CD4-positive, alpha-beta T cell treated with Interleukin-4 for 4 hours (primary cell): Measurements from ENCODE around the gene ERMP1.

Experiments
- DNase-seq: peaks from one replicate; pipeline ENCODE4 v3.0.0-alpha.2; 2020

ERMP1 gene

DNA sequence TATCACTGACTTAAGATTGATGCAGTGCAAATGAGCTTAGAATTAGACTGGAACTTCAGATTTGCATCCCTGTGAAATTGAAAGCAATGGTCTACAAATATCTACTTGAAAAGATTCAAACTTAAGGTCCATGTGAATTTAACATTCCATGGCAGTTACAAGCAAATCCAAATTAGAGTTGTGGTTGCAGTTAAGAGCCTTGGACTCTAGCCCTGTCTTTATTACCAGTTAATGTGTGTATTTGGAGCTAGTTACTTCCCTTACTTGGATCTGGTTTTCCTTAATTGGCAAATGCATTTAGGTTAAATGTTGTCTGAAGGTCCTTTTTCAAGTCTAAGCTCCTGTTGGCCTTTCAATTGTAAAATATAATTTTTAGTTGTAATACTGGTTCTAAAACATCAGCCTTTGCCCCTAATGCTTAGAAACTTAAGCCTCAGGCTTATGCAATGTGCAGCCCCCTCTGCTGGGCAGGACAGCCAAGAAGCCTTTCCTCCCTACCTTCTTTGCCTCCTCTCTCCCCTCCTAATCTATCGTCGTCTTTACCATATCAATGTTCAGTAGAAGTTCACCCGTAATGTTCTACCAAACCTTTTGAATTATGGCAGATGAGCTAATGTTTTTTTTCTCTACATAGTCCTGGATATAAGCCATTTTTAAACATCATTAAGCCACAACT, 59.5 kb downstream of the ERMP1 start:
- no peak for DNase-seq

DNA sequence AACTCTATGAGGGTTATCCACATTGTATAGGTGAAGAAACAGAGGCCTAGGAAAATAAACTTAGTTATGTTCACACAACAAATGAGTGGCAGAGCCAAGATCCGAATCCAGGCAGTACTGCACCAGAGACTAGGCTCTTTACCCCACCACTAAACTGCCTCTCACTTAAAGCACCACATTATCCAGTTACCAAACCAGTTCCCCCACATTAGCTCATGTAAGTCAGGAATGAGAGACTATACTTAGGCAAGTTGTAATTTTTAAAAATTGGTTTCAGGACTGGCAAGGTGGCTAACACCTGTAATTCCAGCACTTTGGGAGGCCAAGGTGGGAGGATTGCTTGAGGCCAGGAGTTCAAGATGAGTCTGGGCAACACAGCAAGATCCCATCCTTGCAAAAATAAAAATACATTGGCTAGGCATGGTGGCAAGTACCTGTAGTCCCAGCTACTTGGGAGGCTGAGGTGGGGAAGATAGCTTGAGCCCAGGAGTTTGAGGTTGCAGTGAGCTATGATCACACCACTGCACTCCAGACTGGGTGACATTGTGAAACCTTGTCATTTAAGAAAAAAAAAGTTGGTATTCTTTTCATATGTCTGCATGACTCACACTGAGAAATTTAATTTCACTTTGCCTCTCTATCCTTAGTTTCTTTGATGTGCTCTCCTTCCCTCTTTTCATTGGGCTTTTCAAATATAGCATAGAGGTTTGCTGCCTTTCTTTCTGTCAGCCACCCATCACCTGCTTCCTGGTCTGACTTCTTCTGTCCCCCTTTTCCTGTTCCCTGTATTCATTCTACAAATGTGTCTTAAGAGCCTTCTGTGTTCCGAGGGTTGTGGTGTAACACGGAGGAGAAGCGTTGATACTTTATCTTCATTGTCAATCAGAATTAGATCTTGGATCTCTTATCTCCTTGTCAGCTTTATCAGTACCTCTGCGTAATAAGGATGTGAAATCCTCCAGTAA, 64.7 kb downstream of the ERMP1 start:
- DNase-seq = no peak

DNA sequence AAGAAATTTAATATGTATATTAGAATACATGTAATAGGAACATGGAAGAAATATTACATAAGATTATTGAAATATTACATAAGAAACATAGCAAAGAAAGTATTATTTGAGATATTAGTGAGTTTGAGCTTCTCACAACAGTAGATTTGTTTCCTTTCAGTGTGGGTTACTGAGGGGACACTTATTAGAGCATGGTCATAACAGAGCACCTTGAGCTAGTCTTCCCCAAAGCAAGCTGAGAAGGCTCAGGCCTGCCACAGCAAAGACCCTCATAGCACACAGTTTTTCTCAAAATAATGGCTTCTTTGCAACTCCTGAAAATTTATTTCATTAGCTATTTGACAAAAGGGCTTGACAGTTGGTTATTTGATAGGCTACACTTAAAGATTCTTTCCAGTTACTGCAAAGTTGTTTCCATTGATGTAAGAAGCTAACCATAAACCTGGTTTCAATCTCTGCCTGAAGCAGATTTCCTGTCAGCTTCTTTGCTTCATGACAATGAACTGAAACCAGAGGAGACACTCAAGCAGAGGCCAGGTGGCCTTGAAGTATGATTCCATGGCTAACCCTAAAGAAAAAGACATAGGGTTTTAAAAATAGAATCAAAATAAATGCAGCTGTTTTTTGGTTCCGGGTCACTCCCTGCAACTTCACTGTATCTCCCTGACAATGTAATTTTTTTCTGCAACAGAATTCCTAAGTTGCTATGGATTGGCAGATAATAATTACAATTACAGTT, 68.6 kb downstream of the ERMP1 start:
- no peak for DNase-seq

DNA sequence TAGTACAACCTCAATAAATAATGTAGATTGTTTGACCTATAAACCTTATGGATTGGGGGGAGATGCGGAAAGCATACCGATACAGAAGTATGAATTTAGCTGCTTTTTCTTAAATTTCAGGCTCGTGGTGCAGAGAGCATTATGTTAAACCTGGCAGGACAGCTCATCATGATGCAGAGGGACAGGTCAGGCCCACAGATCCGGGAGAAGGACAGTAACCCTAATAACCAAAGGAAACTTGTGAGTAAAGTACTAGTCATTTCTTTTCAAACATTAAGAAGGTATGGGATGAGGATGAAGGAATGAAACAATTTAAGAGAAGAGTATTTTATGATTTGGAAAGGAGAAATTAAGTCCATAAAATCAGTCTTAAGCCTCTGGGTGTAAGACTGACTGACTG, 70.5 kb downstream of the ERMP1 start:
- no peak for DNase-seq

DNA sequence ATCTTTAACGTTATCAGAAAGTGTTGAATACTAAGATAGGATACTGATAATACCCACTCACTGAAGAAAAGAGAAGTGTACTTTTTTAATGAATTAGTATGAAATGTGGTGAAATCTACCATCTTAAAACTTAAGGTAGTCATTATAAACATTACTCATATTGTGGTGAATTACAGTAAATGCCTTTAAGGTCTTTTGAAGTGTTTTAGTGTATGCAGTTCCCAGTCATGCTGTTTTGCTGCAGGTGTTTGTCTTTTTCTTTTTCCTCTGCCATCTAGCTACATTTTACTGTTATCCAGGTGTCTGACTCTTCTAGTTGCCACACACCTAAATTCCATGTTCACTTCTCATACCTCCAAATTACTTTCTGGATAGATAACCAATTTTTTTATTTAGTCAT, 72.6 kb downstream of the ERMP1 start:
- no peak for DNase-seq

DNA sequence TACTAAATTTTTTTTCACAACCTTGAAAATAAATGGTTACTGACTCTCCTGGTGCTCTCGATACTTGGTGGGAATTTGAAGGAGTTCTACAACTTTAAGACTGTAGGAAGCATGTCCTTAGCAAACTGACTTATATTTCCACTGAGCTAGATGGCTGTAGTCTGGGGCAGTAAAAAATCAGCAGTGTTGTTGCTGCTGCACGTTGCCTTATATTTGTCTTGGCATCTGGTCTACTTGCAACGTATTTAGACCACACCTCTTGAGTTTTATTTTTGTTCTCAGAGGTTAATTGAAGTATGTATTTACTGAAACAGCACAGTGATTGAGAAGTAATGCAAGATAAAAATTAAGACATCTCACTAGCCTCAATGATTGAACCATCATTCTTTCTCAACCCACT, 76.3 kb downstream of the ERMP1 start:
- DNase-seq = no peak

DNA sequence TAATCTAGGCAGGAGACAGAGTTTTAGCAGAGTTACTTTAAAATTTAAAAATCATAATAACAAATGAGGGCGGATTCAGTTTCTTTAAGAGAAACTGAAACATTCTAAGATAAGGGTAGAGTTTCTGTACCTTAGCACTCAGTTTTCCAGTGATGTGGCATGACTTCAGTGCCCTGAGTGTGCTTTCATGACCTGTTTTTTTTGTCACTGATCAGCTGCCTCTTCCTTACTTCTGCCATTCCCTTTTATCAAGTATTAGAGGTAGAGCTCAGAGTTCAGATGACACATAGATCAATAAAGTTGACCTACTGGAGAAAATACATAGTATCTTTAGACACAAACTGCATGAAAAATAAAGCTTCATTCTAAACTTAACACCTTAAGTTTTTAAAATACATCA, 82.3 kb downstream of the ERMP1 start:
- no peak for DNase-seq

DNA sequence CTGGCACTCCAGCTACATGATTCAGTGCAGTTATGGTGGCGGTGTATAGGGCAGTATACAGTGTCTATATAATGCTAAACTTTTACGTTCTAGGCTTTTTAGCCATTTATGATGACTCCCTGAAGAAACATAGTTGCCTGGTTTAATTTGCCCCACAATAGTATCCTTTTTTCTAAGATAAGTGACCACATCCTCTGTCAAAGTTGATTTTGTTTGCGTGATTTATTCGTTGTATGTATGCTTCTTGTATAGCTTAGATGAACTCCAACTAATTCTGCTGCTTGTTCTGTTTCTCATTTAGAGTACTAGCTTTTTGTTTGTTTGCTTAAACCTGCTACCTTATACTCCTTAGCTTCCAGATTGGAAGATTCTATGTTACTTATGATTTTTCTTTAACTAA, 83.6 kb downstream of the ERMP1 start:
- DNase-seq = no peak

DNA sequence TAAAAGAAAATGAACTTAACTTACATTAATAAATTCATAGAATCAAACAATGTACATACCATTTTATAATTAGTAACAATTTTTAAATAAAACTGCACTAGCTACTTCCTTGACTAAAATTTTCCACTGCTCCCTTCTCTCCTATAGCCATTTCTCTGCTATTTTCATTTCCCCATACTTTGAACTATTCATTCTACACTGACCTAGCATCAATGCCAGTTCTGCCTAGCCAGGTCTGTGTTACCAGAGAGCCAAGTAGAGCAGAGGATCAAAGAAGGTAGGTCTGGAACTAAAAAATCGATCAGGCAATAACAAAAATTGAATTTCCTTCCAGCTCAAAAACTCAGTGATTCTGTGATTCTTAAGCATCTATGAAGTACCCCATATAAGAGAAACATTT, 84.5 kb downstream of the ERMP1 start:
- DNase-seq = no peak

DNA sequence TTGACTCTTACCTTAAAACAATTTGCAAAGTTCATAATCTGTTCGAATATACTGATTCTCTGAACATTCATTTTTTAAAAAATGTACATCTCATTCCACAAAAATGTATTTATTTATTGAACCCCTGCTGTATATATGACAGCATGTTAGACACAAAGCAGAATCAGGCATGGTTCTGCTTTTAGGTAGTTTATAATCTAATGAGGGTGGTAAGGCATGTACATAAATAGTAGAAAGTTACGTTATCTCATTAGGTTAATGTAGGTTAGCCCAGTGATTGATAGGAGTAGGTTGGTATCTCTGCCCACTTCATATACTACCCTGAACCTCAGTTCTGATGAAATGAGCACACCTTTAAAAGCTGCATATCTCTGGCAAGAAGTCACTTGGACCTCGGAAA, 89.8 kb downstream of the ERMP1 start:
- no peak for DNase-seq

DNA sequence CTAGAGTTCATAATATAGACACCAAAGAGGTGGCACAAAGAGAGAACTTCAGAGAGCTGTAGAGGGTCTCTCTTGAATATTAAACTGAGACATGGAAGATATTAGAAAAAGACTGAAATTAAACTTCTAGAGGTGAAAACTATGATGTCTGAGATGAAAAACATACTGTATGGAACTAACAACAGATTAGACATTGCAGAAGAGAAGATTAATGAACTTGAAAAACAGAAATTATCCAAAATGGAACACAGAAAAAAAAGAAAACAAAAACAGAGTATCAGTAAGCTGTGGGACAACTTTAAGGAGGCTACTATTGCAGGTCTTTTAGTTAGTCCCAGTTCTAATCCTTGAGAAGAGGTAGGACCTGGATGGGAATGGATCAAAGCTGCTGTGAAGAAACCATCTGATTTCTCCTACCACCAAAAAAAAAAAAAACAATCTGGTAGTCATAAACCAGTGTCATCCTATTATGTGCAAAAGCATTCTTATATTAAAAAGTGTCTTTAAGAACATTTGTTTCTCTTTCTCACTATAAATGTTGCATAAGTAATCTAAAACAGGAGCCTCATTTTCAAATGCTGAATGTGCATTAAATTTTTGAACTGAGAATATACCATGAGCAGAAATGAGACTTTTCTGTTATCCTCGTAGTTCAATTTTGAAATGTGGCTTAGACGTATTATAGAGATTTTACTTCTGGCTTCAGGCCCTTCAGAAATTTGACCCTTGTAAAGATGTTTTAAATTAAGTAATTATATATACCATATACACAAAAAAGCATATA, 96.2 kb downstream of the ERMP1 start:
- no peak for DNase-seq

DNA sequence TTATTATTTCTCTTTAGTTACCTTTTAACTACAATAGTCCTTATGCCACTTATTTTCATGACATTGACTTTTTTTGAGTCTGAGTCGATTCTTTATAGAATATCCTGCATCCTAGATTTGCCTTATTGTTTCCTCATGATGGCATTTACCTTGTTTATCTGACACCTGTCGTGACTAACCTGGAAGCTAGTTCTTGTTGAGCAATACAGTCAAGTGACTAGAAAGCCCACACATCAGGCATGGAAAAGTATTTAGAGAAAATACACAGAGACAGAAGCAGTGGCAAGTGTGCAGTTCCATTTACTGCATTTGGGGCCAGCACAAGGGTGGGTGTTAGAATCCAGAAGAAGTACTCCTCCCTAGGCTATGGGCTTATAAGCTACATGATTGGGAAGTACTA, 97.8 kb downstream of the ERMP1 start:
- no peak for DNase-seq
